GM03348 (cell line): ENCODE data around the gene SETD1A.

Source experiments
- DNase-seq: peaks from one replicate; pipeline ENCODE4 v3.0.0; 2012; ENCODE audit warnings: low spot score

SETD1A gene

GRCh38 chr16:31020536-31020935 lies 63.0 kb downstream of the SETD1A start:
- no peak for DNase-seq

DNA sequence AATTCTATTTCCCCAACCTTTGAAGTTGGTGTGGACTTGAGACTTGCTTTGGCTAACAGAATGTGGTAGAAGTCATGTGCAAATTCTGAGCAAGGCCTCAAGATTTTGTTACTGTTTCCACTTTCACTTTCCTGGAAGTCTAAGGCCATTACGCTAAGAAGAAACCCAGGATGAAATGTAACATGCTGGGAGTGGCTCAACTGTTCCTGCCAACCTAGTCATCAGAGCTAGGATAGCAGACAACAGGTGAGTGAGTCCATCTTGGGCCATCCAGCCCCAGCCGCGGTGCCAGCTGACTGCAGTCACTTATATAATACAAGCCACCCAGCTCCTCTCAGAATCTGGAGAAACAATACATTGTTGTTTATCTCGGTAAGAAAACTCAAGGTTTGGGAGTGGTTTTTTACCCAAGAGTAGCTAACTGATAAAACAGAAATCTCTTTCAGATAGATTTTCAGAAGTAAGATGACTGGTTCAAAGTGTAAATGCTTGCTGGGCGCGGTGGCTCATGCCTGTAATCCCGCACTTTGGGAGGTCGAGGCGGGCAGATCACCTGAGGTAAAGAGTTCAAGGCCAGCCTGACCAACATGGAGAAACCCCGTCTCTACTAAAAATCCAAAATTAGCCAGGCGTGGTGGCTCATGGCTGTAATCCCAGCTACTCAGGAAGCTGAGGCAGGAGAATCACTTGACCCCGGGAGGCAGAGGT lies 65.1 kb downstream of the SETD1A start:
- no peak for DNase-seq

GRCh38 chr16:31023252-31023602 lies 65.7 kb downstream of the SETD1A start:
- DNase-seq: no peak

DNA sequence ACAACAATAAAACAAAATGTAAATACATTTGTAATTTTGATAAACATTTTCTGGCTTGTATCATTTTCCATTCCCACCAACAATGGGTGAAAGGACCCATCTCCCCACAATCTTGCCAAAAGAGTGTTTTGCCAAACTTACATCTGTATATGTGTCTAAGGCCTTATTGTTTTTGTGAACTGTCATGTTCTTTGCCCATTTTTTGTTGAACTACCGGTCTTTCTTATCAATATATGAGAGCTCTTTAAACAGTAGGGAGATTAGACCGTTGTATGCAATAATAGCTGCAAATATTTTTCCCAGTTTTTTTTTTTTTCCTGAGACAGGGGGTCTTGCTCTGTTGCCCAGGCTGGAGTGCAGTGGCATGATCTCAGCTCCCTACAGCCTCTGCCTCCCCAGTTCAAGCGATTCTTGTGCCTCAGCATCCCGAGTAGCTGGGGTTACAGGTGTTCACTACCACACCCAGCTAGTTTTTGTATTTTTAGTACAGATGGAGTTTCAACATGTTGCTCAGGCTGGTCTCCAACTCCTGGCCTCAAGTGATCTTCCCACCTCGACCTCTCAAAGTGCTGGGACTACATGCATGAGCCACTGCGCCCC lies 66.2 kb downstream of the SETD1A start:
- DNase-seq: no peak

GRCh38 chr16:31025339-31025738 lies 67.8 kb downstream of the SETD1A start:
- DNase-seq: no peak

- DNase-seq: no peak
Observed at GRCh38 chr16:31029272-31029671, 71.7 kb downstream of the SETD1A start.

GRCh38 chr16:31031276-31031675 lies 73.7 kb downstream of the SETD1A start:
- no peak for DNase-seq

GRCh38 chr16:31032736-31033708 lies 75.5 kb downstream of the SETD1A start, which contains the start of gene STX4:
STX4 (plus strand) TSS chr16:31033558; CDS start chr16:31033806, 248 bp downstream.
- DNase-seq: peak; percentile 97

DNA sequence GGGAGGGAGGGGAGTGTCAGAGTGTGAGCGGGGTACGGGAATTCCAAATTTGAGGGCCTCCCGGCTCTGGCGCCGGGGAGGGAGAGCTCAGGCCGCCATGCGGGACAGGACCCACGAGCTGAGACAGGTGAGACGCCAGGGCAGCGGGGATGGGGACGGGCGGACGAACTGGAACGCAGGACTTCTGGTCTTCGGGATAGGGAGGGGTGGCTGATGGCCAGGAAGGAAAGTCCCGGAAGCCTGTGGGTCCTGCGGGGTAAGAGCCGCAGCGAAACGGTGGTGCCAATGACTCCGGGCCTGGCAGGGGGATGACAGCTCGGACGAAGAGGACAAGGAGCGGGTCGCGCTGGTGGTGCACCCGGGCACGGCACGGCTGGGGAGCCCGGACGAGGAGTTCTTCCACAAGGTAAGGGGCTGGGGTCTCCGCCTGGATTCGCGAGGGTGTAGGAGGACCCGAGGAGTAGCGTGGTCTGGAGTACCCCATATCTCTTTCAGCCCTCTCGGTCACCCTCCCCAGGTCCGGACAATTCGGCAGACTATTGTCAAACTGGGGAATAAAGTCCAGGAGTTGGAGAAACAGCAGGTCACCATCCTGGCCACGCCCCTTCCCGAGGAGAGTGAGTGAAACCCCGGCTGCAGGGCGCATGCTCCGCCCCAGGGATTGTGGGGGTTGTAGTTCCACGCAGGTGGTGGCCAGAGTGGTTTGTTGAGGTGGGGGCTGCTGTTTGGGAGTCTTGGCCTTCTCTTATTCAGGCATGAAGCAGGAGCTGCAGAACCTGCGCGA lies 76.3 kb downstream of the SETD1A start:
- DNase-seq: peak; percentile 98
